K562 (cell line): ENCODE results near the gene KRT36. TPM values are rescaled to one million over a fixed set of nuclear protein-coding genes. Genes with fewer than 3 reads are reported as not detected.

Source experiments
- CREM ChIP-seq: IDR thresholded peaks from 2 replicates; pipeline ENCODE4 v1.6.1; 2014; ENCODE audit warnings: antibody characterized with exemption, low read depth
- ESRRA ChIP-seq: fragments of 450-650 bp; IDR thresholded peaks from 2 replicates; pipeline ENCODE4 v1.6.1; 2014; ENCODE audit warnings: low read depth, mild to moderate bottlenecking, moderate library complexity, borderline replicate concordance
- GABPB1 ChIP-seq: sonication (generic); formaldehyde crosslinking; IDR thresholded peaks from 2 replicates; pipeline ENCODE4 v1.8.0; 2022; ENCODE audit warnings: mild to moderate bottlenecking, missing genetic modification reagents
- NFE2L1 ChIP-seq: fragments of 450-650 bp; IDR thresholded peaks from 2 replicates; pipeline ENCODE4 v1.6.1; 2016; ENCODE audit warnings: missing genetic modification characterization, low read depth, mild to moderate bottlenecking, missing compliant biosample characterization, moderate library complexity, borderline replicate concordance
- NFXL1 ChIP-seq: fragments of 450-650 bp; formaldehyde crosslinking; IDR thresholded peaks from 2 replicates; pipeline ENCODE4 v1.4.0; 2021; ENCODE audit warnings: mild to moderate bottlenecking
- PRPF4 ChIP-seq: fragments of 200-400 bp; formaldehyde crosslinking; IDR thresholded peaks from one replicate; pipeline ENCODE4 v1.6.1; 2017; ENCODE audit warnings: low read length, low read depth, mild to moderate bottlenecking; ENCODE audit not compliant: insufficient read depth, poor library complexity, severe bottlenecking
- RBFOX2 ChIP-seq: fragments of 200-400 bp; formaldehyde crosslinking; IDR thresholded peaks from 2 replicates; pipeline ENCODE4 v1.6.1; 2017; ENCODE audit warnings: low read depth, mild to moderate bottlenecking, low read length, moderate library complexity
- ZBTB1 ChIP-seq: sonication (generic); formaldehyde crosslinking; IDR thresholded peaks from 2 replicates; pipeline ENCODE4 v1.8.1; 2023; ENCODE audit warnings: missing genetic modification reagents, low read depth, mild to moderate bottlenecking, borderline replicate concordance
- ZBTB49 ChIP-seq: sonication (generic); formaldehyde crosslinking; IDR thresholded peaks from 2 replicates; pipeline ENCODE4 v1.8.0; 2022; ENCODE audit warnings: missing genetic modification reagents, mild to moderate bottlenecking, borderline replicate concordance
- ZNF280A ChIP-seq: fragments of 450-650 bp; IDR thresholded peaks from 2 replicates; pipeline ENCODE4 v1.6.1; 2018; ENCODE audit warnings: mild to moderate bottlenecking, low read depth; ENCODE audit not compliant: partially characterized antibody
- ZNF318 ChIP-seq, 2 experiments: fragments of 450-650 bp; IDR thresholded peaks; 2 replicates each; pipeline ENCODE4 v1.6.1; 2016; ENCODE audit warnings: mild to moderate bottlenecking in 2 of 2, borderline replicate concordance in 1 of 2, low read depth in 1 of 2, moderate library complexity in 1 of 2
- polyA plus RNA-seq, 8 experiments: library from polyadenylated mRNA; depleted of rRNA in 4 of 8; stranded (reverse) in 5 of 8; unstranded in 3 of 8; fragments of >200 nt; fragmentation: Nextera tagmentation in 2 of 8; fragmentation: Illumina TruSeq in 1 of 8; extraction: Ambion mirVana in 2 of 8; extraction: Trizol in 1 of 8; gene quantifications; 2 replicates each; pipeline versions ENCODE4 v1.2.1 to v1.2.3, GENCODE V29; 2011 to 2014; ENCODE audit warnings: inconsistent platforms in 1 of 8, missing spikeins in 1 of 8
- total RNA-seq, 7 experiments: library from RNA; depleted of rRNA in 6 of 7; stranded (reverse); fragments of >200 nt in 6 of 7; fragmentation: Illumina TruSeq in 2 of 7; extraction: Trizol in 2 of 7; gene quantifications; 2 replicates each; pipeline versions ENCODE4 v1.2.1 to v1.2.3, GENCODE V29; 2011 to 2021; ENCODE audit warnings: low replicate concordance in 1 of 7

KRT36 gene
- total and polyA plus RNA-seq, 9 of the 15 experiments (the other 6 are each of a cell fraction or from before 2014, with no cell fraction given), result 0.04 TPM; not detected in 8

DNA sequence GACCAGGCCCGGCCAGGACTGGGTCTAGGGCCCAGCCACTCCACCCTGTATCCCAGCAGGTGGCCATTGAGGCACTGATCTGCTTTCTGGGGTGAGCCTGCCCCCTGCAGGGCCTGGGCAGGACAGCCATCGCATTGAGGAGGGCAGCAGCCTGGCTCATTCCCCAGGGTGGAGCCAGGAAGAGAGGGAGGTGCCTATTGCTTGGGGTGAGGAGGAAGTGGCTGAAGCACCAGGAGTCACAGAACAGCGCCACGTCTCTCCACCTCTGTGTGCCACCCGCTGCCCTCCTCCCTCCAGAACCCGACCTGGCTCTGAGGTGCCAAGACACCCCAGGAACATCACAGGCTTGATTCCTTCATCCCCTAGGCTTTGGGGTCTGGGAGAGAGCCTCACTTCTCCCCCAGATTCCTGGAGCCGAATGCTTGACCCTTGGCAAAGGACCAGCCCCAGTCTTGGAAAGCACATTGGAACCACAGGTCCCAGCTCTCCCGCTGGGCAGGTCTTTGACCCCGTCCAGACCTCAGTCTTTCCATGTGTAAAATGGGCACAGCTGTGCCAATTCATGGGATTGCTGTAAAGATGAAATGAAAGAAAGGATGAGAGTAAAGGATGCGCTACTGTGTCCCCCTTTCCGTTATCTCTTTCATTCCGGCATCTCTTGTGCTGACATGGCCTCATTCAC lies 7.2 kb upstream of the KRT36 start (continued):
- TF ChIP-seq ZNF318 (IDR thresholded peaks at IDR 0.05; ENCODE audit: borderline replicate concordance in 1 of 2, low read depth in 1 of 2), result no peak
- peak; percentile 58 for TF ChIP-seq RBFOX2
- TF ChIP-seq CREM, result peak; percentile 52; the same call in 1 of the 2 replicates
- TF ChIP-seq ESRRA, result peak; percentile 81; the same call in 1 of the 2 replicates
- no peak for TF ChIP-seq ZNF280A
- TF ChIP-seq ZBTB1 (CRISPR knock-in tag), result no peak
- no peak for TF ChIP-seq PRPF4
- no peak for TF ChIP-seq ZBTB49 (CRISPR knock-in tag)
- TF ChIP-seq NFXL1, result no peak
- no peak for TF ChIP-seq NFE2L1 (tag)
- peak; percentile 34; the same call in 1 of the 2 replicates for TF ChIP-seq GABPB1 (CRISPR knock-in tag)
